Memory B cell (primary cell): ENCODE data around the gene ZNF829.

Experiments used
- ATAC-seq: fragments of 150-1000 bp; cut with Tn5 transposase; 2 replicates; pipeline ENCODE4 v1.10.0; 2021; ENCODE audit warnings: low read depth, mild to moderate bottlenecking, moderate library complexity
- DNase-seq, 2 donors: peaks; one replicate each; pipeline ENCODE4 v3.0.0; 2022; ENCODE audit warnings: low spot score in 2 of 2
- H3K27ac Mint-ChIP-seq: one replicate; pipeline ENCODE4 v1.8.0; 2022; ENCODE audit warnings: mild to moderate bottlenecking, moderate library complexity, mixed read lengths
- H3K27me3 Mint-ChIP-seq: one replicate; pipeline ENCODE4 v1.8.0; 2022; ENCODE audit warnings: mixed read lengths
- H3K36me3 Mint-ChIP-seq: one replicate; pipeline ENCODE4 v1.8.0; 2022; ENCODE audit warnings: mild to moderate bottlenecking, mixed read lengths
- H3K4me1 Mint-ChIP-seq: one replicate; pipeline ENCODE4 v1.8.0; 2022; ENCODE audit warnings: mixed read lengths
- H3K4me3 Mint-ChIP-seq: one replicate; pipeline ENCODE4 v1.8.0; 2022; ENCODE audit warnings: mild to moderate bottlenecking, moderate library complexity, mixed read lengths
- H3K9me3 Mint-ChIP-seq: one replicate; pipeline ENCODE4 v1.8.0; 2022; ENCODE audit warnings: mixed read lengths

The ZNF829 gene

GRCh38 chr19:36915992-36916830 is at the start of gene ZNF829, which contains the start of gene ZNF568:
TSS of gene ZNF829 (minus strand) at chr19:36916291. CDS start at chr19:36915167, 1,124 bp downstream.
TSS of gene ZNF568 (plus strand) at chr19:36916332. CDS start at chr19:36922771, 6,439 bp downstream.
- Mint-ChIP-seq H3K4me1 (peaks cover 15% of the 10 kb centered on the region), H3K4me3 (peak within 1 kb of the TSS; percentile 90), H3K9me3 (peaks cover 6% of the 10 kb centered on the region), H3K36me3 (peaks cover 31% of the 10 kb centered on the region), H3K27me3 (no peaks in the 10 kb centered on the region), H3K27ac (peak within 1 kb of the TSS; percentile 86)
- DNase-seq = peak; percentile 83
- ATAC-seq = peak; percentile 93

DNA sequence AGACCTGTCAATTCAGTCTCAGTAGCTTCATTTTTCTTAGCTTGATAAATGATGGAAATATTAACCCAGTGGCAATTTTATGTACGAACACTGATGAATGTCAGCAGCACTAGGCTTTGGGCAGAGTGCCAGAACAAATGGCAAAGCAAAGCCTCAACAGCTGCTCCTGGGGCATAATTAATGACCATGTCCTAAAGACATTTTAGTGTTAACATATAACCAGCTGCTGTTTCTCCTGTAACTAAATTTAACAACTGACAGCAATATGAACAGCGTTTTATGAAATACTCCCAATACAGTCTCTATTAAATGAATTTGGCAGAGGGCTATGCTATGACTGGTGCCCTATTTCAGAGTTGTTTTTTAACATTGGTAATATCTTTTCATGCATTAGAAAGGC is 47.2 kb upstream of the ZNF829 start:
- no peak overlapping the region for H3K4me3 Mint-ChIP-seq
- H3K36me3 Mint-ChIP-seq = peaks cover 12% of the 10 kb centered on the region
- ATAC-seq = no peak
- no peak overlapping the region for H3K27ac Mint-ChIP-seq
- no peak for DNase-seq
- no peaks in the 10 kb centered on the region for H3K27me3 Mint-ChIP-seq
- H3K9me3 Mint-ChIP-seq = peaks cover 20% of the 10 kb centered on the region
- H3K4me1 Mint-ChIP-seq = no peaks in the 10 kb centered on the region

- DNase-seq = no peak
- H3K27me3 Mint-ChIP-seq = no peaks in the 10 kb centered on the region
- no peaks in the 10 kb centered on the region for H3K4me1 Mint-ChIP-seq
- no peak overlapping the region for H3K4me3 Mint-ChIP-seq
- ATAC-seq = no peak
- H3K36me3 Mint-ChIP-seq = peaks cover 14% of the 10 kb centered on the region
- H3K9me3 Mint-ChIP-seq = peaks cover 23% of the 10 kb centered on the region
- H3K27ac Mint-ChIP-seq = no peak overlapping the region
Measured at GRCh38 chr19:36962346-36962745, 46.3 kb upstream of the ZNF829 start.

GRCh38 chr19:36950335-36951119 is 34.4 kb upstream of the ZNF829 start:
- H3K27ac Mint-ChIP-seq = no peak overlapping the region
- DNase-seq (no peak), ATAC-seq (no peak)
- H3K4me1 Mint-ChIP-seq = no peaks in the 10 kb centered on the region
- H3K27me3 Mint-ChIP-seq = no peaks in the 10 kb centered on the region
- peaks cover 19% of the 10 kb centered on the region for H3K9me3 Mint-ChIP-seq
- H3K36me3 Mint-ChIP-seq = peaks cover 47% of the 10 kb centered on the region
- no peak overlapping the region for H3K4me3 Mint-ChIP-seq

- peaks cover 25% of the 10 kb centered on the region for H3K9me3 Mint-ChIP-seq
- H3K4me3 Mint-ChIP-seq = no peak overlapping the region
- H3K27me3 Mint-ChIP-seq = no peaks in the 10 kb centered on the region
- H3K36me3 Mint-ChIP-seq = peaks cover 68% of the 10 kb centered on the region
- H3K4me1 Mint-ChIP-seq = no peaks in the 10 kb centered on the region
- ATAC-seq (no peak), DNase-seq (no peak)
- no peak overlapping the region for H3K27ac Mint-ChIP-seq
Measured at GRCh38 chr19:36939153-36939552, 23.1 kb upstream of the ZNF829 start.

GRCh38 chr19:36931684-36932083 is 15.6 kb upstream of the ZNF829 start:
- Mint-ChIP-seq H3K36me3 (peaks cover 57% of the 10 kb centered on the region), H3K27me3 (no peaks in the 10 kb centered on the region), H3K27ac (no peak overlapping the region), H3K4me3 (no peak overlapping the region), H3K9me3 (peaks cover 19% of the 10 kb centered on the region), H3K4me1 (no peaks in the 10 kb centered on the region)
- DNase-seq = no peak
- no peak for ATAC-seq

DNA sequence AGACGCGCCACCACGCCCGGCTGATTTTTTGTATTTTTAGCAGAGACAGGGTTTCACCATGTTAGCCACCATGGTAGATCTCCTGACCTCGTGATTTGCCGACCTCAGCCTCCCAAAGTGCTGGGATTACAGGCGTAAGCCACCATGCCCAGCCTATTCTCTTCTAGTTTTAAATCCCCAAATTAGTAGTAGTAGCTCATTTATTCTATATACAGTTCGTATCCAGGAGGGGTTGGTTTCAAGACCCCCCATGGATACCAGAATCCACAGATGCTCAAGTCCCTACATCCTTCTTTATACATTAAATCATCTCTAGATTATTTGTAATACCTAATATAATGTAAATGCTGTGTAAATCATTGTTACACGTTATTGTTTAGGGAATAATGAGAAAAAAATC is 2.0 kb upstream of the ZNF829 start:
- Mint-ChIP-seq H3K27ac (no peak overlapping the region), H3K4me3 (no peak overlapping the region), H3K36me3 (peaks cover 37% of the 10 kb centered on the region), H3K9me3 (peaks cover 11% of the 10 kb centered on the region), H3K27me3 (no peaks in the 10 kb centered on the region), H3K4me1 (peaks cover 15% of the 10 kb centered on the region)
- DNase-seq (no peak), ATAC-seq (no peak)

DNA sequence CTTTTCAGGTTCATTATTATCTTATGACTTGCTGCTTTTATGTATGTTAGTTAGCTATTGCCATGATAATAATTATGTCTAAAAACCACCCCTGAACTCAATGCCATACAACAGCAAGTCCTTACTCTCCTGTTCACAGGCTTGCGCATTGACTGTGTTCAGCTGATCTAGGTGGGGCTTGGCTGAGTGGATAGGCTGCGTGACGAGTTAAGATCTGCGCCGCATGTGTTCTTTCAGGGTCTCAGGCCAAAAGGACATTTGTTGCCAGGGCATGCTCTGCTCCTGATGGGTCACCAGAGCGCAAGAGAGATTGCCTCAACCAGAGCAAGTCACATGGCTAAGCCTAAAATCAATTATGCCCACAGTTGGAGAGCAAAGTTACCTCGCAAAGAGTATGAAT is 900 bp upstream of the ZNF829 start:
- peaks cover 8% of the 10 kb centered on the region for H3K9me3 Mint-ChIP-seq
- peak overlapping the region; percentile 90 for H3K4me3 Mint-ChIP-seq
- peak overlapping the region; percentile 86 for H3K27ac Mint-ChIP-seq
- no peak for ATAC-seq
- peaks cover 15% of the 10 kb centered on the region for H3K4me1 Mint-ChIP-seq
- DNase-seq = no peak
- peaks cover 31% of the 10 kb centered on the region for H3K36me3 Mint-ChIP-seq
- no peaks in the 10 kb centered on the region for H3K27me3 Mint-ChIP-seq

- peaks cover 32% of the 10 kb centered on the region for H3K9me3 Mint-ChIP-seq
- no peak for ATAC-seq
- no peak overlapping the region for H3K4me3 Mint-ChIP-seq
- H3K4me1 Mint-ChIP-seq = no peaks in the 10 kb centered on the region
- H3K27ac Mint-ChIP-seq = no peak overlapping the region
- H3K36me3 Mint-ChIP-seq = peaks cover 76% of the 10 kb centered on the region
- no peak for DNase-seq
- H3K27me3 Mint-ChIP-seq = no peaks in the 10 kb centered on the region
Measured at GRCh38 chr19:36898422-36898821, 17.7 kb downstream of the ZNF829 start.

GRCh38 chr19:36894849-36895383 is 21.2 kb downstream of the ZNF829 start:
- Mint-ChIP-seq H3K4me3 (no peak overlapping the region), H3K4me1 (no peaks in the 10 kb centered on the region), H3K36me3 (peaks cover 74% of the 10 kb centered on the region), H3K27me3 (no peaks in the 10 kb centered on the region), H3K9me3 (peaks cover 38% of the 10 kb centered on the region), H3K27ac (no peak overlapping the region)
- no peak for ATAC-seq
- DNase-seq = no peak

DNA sequence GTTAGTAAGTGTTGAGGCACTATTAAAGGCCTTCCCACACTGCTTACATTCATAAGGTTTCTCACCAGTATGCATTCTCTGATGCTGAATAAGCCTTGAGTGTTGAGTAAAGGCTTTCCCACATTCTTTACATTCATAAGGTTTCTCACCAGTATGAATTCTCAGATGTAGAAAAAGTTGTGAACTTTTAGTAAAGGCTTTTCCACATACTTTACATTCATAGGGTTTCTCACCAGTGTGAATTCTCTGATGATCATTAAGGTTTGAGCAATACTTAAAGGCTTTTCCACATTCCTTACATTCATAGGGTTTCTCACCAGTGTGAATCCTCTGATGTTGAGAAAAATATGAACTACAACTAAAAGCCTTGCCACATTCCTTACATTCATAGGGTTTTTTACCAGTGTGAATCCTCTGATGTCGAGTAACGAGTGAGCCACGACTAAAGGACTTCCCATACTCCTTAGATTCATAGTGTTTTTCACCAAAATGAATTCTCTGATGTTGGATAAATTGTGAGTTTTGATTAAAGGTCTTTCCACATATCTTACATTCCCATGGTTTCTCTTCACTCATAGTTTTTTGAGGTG is 24.2 kb downstream of the ZNF829 start:
- Mint-ChIP-seq H3K36me3 (peaks cover 64% of the 10 kb centered on the region), H3K27ac (no peak overlapping the region), H3K9me3 (peaks cover 40% of the 10 kb centered on the region), H3K4me3 (no peak overlapping the region), H3K4me1 (no peaks in the 10 kb centered on the region), H3K27me3 (no peaks in the 10 kb centered on the region)
- ATAC-seq = no peak
- DNase-seq = no peak

DNA sequence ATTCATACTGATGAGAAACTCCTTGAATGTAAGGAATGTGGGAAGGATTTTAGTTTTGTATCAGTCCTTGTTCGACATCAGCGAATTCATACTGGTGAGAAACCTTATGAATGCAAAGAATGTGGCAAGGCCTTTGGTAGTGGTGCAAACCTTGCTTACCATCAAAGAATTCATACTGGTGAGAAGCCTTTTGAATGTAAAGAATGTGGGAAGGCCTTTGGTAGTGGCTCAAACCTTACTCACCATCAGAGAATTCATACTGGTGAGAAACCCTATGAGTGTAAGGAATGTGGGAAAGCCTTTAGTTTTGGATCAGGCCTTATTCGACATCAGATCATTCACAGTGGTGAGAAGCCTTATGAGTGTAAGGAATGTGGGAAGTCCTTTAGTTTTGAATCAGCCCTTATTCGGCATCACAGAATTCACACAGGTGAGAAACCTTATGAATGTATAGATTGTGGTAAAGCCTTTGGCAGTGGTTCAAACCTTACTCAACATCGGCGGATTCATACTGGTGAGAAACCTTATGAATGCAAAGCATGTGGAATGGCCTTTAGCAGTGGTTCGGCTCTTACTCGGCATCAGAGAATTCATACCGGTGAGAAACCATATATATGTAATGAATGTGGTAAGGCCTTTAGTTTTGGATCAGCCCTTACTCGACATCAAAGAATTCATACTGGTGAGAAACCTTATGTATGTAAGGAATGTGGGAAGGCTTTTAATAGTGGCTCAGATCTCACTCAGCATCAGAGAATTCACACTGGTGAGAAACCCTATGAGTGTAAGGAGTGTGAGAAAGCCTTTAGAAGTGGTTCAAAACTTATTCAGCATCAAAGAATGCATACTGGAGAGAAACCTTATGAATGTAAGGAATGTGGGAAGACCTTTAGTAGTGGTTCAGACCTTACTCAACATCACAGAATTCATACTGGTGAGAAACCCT is 38.8 kb downstream of the ZNF829 start:
- no peak for ATAC-seq
- no peak overlapping the region for H3K4me3 Mint-ChIP-seq
- H3K9me3 Mint-ChIP-seq = peaks cover 26% of the 10 kb centered on the region

GRCh38 chr19:36851898-36852297 is 64.2 kb downstream of the ZNF829 start:
- Mint-ChIP-seq H3K4me3 (no peak overlapping the region), H3K36me3 (peaks cover 26% of the 10 kb centered on the region), H3K27ac (no peak overlapping the region), H3K9me3 (peaks cover 11% of the 10 kb centered on the region), H3K4me1 (peaks cover 6% of the 10 kb centered on the region), H3K27me3 (no peaks in the 10 kb centered on the region)
- DNase-seq = no peak
- ATAC-seq = no peak

More for the DNA sequence above, 38.8 kb downstream of the ZNF829 start:
- peaks cover 54% of the 10 kb centered on the region for H3K36me3 Mint-ChIP-seq
- H3K4me1 Mint-ChIP-seq = no peaks in the 10 kb centered on the region
- DNase-seq = no peak
- H3K27ac Mint-ChIP-seq = no peak overlapping the region
- no peaks in the 10 kb centered on the region for H3K27me3 Mint-ChIP-seq
